ENCODE data around the gene OR4S1.
"Not testable (repeated sequence)": the region's sequence is repeated elsewhere in the genome, so short reads cannot be mapped to it uniquely, and the experiment has no call there.

The OR4S1 gene, protein sequence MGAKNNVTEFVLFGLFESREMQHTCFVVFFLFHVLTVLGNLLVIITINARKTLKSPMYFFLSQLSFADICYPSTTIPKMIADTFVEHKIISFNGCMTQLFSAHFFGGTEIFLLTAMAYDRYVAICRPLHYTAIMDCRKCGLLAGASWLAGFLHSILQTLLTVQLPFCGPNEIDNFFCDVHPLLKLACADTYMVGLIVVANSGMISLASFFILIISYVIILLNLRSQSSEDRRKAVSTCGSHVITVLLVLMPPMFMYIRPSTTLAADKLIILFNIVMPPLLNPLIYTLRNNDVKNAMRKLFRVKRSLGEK

DNA sequence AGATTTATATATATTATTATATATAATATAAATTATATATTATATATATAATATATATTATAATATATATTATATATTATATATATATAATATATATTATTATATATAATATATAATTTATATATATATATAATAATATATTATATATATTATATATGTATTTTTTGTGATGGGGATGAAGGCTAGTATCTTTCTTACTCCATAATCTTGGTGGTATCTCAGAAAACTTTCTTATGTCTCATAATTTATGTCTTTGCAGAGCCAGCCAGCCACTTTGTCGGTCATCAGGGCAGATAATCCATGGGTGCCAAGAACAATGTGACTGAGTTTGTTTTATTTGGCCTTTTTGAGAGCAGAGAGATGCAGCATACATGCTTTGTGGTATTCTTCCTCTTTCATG lies at the start of gene OR4S1:
Gene OR4S1 (plus strand): TSS at position 301 of the 400 bp plus-strand sequence. CDS start 0 bp downstream, at position 301.
- no peaks in the 10 kb centered on the region for H3K9me3 ChIP-seq (ENCODE audit: control insufficient read depth, insufficient read depth, low read length)
- no peaks in the 10 kb centered on the region for H3K36me3 ChIP-seq (ENCODE audit: insufficient read depth, low read length)

DNA sequence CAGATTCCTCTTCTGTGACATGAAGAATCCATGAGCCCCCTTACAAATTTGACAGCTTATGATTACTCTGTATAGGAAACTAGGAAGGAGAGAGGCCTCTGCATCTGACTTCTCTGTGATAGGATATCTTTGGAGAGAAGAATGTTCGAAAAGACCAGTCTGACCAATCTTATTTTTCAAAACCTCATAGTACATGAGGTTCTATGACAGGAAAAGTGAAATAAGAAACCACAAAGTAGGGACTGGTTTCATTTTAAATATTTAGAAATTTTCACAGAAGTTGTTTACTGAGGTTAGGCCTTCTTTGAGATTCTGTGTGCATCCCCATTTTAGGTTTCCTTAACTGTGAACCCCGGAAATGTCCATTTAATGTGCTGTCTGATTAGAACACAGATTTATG lies 44.4 kb upstream of the OR4S1 start:
- H3K9me3 ChIP-seq (ENCODE audit: control insufficient read depth, insufficient read depth, low read length) = no peaks in the 10 kb centered on the region

More for the DNA sequence above, at the start of gene OR4S1:
- Histone ChIP-seq H3K4me1 (ENCODE audit: insufficient read depth, low read length) (no peaks in the 10 kb centered on the region), H3K9ac (ENCODE audit: low read depth, low read length) (no peak within 1 kb of the TSS)

DNA sequence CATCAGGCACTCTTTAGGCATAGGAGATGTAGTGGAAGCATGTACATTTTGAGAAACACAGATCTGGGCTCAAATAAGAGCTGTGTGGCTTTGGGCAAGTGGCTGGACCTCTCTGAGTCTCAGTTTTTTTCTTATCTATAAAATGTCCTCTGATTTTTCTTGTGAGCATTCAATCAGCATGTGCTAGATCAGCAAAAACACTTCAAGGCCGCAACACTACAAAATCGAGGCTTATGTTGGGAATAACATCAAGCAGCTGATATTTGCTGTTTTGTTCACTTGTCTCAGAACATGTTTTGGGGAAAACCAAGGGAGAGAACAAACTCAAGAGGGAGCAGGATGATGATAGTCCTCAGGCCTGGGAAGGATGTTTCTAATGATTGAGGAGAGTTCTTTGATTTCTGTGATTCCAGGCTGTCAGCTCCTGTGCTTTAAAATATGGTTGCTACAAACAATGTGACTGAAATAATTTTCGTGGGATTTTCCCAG lies 42.6 kb upstream of the OR4S1 start, which contains the start of gene OR4X1:
Gene OR4X1 (plus strand): TSS at position 439 of the 489 bp plus-strand sequence. CDS start 0 bp downstream, at position 439.
- no peaks in the 10 kb centered on the region for H3K36me3 ChIP-seq (ENCODE audit: insufficient read depth, low read length)
- no peaks in the 10 kb centered on the region for H3K9me3 ChIP-seq (ENCODE audit: control insufficient read depth, insufficient read depth, low read length)
- no peaks in the 10 kb centered on the region for H3K4me1 ChIP-seq (ENCODE audit: insufficient read depth, low read length)
- H3K9ac ChIP-seq (ENCODE audit: low read depth, low read length) = no peak within 1 kb of the TSS

More for the DNA sequence above, 44.4 kb upstream of the OR4S1 start:
- no peaks in the 10 kb centered on the region for H3K36me3 ChIP-seq (ENCODE audit: insufficient read depth, low read length)
- no peaks in the 10 kb centered on the region for H3K4me1 ChIP-seq (ENCODE audit: insufficient read depth, low read length)
- no peak overlapping the region for H3K9ac ChIP-seq (ENCODE audit: low read depth, low read length)

DNA sequence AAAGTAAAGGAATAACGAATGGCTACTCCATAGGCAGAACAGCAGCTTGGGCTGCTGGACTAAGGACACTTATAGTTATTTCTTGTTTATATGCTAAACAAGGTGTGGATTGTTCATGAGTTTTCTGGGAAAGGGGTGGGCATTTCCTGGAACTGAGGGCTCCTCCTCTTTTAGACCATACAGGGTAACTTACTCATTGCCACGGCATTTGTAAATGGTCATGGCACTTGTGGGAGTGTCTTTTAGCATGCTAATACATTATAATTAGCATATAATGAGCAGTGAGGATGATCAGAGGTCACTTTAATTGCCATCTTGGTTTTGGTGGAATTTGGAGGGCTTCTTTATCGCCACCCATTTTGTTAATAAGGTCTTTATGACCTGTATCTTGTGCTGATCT lies 35.4 kb upstream of the OR4S1 start:
- Histone ChIP-seq H3K9me3 (ENCODE audit: control insufficient read depth, insufficient read depth, low read length) (no peaks in the 10 kb centered on the region), H3K9ac (ENCODE audit: low read depth, low read length) (no peak overlapping the region), H3K4me1 (ENCODE audit: insufficient read depth, low read length) (peaks cover 7% of the 10 kb centered on the region), H3K36me3 (ENCODE audit: insufficient read depth, low read length) (no peaks in the 10 kb centered on the region)

DNA sequence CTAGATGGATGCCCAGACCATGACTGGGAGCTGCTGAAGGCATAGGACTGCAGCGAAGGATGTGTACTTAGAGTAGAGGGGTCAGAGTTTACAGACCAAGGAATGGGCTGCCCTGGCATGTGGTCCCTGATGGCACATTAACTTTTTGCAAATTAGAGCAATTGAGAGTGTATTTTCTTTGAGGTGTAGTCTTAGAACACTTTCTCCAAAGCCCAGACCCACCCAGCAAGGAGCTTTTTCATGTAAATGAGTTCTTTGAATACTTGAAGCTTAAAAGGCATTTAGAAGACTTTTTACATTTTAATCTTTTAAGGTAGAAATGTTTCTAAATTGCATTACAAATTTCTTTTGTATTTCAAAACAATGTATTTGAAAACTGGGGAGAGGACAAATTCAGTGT lies 33.4 kb upstream of the OR4S1 start:
- H3K9ac ChIP-seq (ENCODE audit: low read depth, low read length) = no peak overlapping the region
- no peaks in the 10 kb centered on the region for H3K9me3 ChIP-seq (ENCODE audit: control insufficient read depth, insufficient read depth, low read length)
- peaks cover 7% of the 10 kb centered on the region for H3K4me1 ChIP-seq (ENCODE audit: insufficient read depth, low read length)
- H3K36me3 ChIP-seq (ENCODE audit: insufficient read depth, low read length) = no peaks in the 10 kb centered on the region

DNA sequence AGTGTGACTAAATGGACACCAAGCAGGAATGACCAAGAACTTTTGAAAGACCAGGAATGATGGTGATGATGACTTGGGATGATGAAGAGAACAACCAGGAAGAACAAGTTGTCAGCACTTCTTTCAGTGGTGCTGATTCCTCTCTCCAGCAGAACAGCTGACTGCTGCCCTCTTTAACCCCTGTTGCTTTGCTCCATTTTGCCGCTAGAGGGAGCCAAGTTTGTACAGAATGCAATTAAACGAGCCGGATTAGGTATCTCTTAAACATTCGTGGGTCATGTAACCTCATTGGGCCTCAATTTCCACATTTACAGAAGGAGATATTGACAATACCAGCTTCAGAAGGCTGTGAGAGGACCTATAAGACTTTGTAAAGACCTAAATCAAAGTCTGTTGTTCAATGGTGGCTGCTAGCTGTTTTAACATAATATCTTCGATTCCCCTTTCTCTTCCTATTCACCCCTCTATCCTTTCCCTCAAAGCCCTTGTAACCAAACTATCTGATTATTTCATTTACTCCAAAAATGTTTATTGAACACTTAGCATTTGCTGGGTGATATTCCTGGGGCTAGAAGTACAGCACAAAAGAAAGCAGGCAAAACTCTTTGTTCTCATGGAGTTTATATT lies 1.9 kb downstream of the OR4S1 start:
- no peaks in the 10 kb centered on the region for H3K4me1 ChIP-seq (ENCODE audit: insufficient read depth, low read length)
- no peak overlapping the region for H3K9ac ChIP-seq (ENCODE audit: low read depth, low read length)
- no peaks in the 10 kb centered on the region for H3K9me3 ChIP-seq (ENCODE audit: control insufficient read depth, insufficient read depth, low read length)
- no peaks in the 10 kb centered on the region for H3K36me3 ChIP-seq (ENCODE audit: insufficient read depth, low read length)

DNA sequence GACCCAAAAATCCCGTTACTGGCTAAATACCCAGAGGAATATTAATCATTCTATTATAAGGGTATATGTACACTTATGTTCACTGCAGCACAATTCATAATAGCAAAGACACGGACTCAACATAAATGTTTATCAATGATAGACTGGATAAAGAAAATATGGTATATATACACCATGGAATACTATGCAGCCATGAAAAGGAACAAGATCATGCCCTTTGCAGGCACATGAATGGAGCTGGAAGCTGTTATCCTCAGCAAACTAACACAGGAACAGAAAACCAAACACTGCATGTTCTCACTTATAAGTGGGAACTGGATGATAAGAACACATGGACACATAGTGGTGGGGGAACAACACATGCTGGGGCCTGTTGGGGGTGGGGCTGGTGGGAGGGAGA lies 7.6 kb downstream of the OR4S1 start:
- H3K9me3 ChIP-seq (ENCODE audit: control insufficient read depth, insufficient read depth, low read length); H3K9ac ChIP-seq (ENCODE audit: low read depth, low read length); H3K4me1 ChIP-seq (ENCODE audit: insufficient read depth, low read length): not testable (repeated sequence)

DNA sequence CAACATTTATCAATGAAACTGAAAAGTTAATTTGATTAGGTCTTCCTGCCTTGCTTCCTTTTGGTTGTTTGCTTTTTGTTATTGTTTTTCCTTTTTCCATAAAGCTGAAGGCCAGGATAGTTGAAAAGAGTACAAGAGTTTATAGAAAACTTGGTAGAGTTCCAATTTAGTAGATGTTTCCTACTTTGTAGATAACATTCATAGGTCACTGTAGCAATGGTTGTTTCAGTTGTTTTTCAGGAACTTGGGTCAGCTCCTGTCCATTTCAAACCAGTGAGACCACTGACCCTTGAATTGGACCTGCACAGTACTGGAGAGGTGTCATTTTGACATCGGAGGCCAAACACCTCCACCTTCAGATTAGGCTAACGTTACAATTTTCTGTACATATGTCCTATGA lies 13.8 kb downstream of the OR4S1 start:
- H3K9me3 ChIP-seq (ENCODE audit: control insufficient read depth, insufficient read depth, low read length); H3K4me1 ChIP-seq (ENCODE audit: insufficient read depth, low read length); H3K9ac ChIP-seq (ENCODE audit: low read depth, low read length); H3K36me3 ChIP-seq (ENCODE audit: insufficient read depth, low read length): not testable (repeated sequence)

More for the DNA sequence above, 7.6 kb downstream of the OR4S1 start:
- not testable (repeated sequence) for H3K36me3 ChIP-seq (ENCODE audit: insufficient read depth, low read length)

DNA sequence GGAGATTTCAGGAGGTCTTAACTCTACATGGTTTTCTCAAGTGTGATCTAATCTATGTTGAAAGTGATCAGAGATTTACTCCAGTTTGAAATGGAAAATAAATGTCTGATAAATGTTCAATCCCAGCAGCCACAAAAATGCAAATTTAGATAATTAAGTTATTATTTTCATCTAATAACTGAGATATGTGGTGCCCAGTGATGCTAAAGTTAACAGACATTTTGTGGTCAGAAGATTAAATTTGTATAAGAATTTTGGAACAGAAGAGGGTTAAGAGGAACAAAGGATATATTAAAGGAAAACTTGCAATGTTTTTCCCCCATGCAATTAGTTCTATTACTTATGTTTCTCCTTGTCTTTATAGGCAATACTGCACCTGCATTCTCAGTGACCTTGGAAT lies 18.6 kb downstream of the OR4S1 start, which contains the start of gene OR4C3:
Gene OR4C3 (plus strand): TSS at position 301 of the 400 bp plus-strand sequence. CDS start 102 bp downstream, outside the sequence.
- H3K9me3 ChIP-seq (ENCODE audit: control insufficient read depth, insufficient read depth, low read length); H3K36me3 ChIP-seq (ENCODE audit: insufficient read depth, low read length); H3K9ac ChIP-seq (ENCODE audit: low read depth, low read length); H3K4me1 ChIP-seq (ENCODE audit: insufficient read depth, low read length): not testable (repeated sequence)

DNA sequence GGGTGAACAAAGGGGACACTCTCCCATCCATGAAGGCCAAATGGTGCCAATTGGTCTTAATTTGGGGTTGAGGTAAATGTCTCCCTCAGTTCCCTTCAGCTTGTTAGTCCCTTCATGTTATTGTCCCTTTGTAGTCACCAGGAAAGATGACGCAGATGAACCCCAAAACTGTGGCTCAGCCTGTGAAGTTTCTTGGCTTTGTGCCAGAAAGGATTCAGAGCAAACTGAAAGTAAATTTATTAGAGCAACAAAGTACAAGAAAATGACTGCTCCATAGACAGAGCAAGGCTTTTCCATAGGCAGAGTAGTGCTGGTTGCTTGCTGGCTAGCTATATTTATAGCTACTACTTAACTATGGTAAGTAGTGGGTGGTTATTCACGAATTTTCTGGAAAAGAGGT lies 35.4 kb downstream of the OR4S1 start:
- no peaks in the 10 kb centered on the region for H3K4me1 ChIP-seq (ENCODE audit: insufficient read depth, low read length)
- H3K36me3 ChIP-seq (ENCODE audit: insufficient read depth, low read length) = no peaks in the 10 kb centered on the region
- no peaks in the 10 kb centered on the region for H3K9me3 ChIP-seq (ENCODE audit: control insufficient read depth, insufficient read depth, low read length)
- H3K9ac ChIP-seq (ENCODE audit: low read depth, low read length) = no peak overlapping the region

DNA sequence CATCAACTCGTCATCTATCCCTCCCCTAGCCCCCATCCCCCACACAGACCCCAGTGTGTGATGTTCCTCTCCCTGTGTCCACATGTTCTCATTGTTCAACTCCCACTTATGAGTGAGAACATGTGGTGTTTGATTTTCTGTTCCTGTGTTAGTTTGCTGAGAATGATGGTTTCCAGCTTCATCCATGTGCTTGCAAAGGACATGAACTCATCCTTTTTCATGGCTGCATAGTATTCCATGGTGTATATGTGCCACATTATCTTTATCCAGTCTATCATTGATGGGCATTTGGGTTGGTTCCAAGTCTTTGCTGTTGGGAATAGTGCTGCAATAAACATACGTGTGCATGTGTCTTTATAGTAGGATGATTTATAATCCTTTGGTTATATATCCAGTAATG lies 36.5 kb downstream of the OR4S1 start:
- H3K9me3 ChIP-seq (ENCODE audit: control insufficient read depth, insufficient read depth, low read length); H3K4me1 ChIP-seq (ENCODE audit: insufficient read depth, low read length); H3K36me3 ChIP-seq (ENCODE audit: insufficient read depth, low read length); H3K9ac ChIP-seq (ENCODE audit: low read depth, low read length): not testable (repeated sequence)

DNA sequence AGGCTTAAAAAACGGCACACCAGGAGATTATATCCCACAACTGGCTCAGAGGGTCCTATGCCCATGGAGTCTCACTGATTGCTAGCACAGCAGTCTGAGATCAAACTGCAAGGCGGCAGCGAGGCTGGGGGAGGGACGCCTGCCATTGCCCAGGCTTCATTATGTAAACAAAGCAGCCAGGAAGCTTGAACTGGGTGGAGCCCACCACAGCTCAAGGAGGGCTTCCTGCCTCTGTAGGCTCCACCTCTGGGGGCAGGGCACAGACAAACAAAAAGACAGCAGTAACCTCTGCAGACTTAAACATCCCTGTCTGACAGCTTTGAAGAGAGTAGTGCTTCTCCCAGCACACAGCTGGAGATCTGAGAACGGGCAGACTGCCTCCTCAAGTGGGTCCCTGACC lies 40.3 kb downstream of the OR4S1 start:
- H3K4me1 ChIP-seq (ENCODE audit: insufficient read depth, low read length); H3K36me3 ChIP-seq (ENCODE audit: insufficient read depth, low read length); H3K9me3 ChIP-seq (ENCODE audit: control insufficient read depth, insufficient read depth, low read length); H3K9ac ChIP-seq (ENCODE audit: low read depth, low read length): not testable (repeated sequence)

DNA sequence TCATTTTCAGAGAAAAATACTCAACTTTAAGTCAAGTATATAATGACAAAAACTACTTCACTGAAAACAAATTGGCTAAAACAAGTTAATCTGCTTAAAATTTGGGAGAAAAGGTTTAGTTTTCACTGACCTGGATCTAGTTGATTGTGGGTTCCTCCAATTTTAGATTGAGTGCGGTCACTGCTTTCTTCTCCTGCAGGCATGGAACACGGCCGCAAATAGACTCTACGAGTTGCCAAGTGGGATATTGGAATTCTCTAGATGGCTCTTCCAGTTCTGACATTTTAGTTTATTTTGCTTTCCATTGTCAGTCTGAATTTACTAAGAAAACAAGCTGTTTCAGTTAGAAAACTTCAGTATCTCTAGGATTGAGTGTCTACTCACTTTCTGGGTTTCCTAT lies 48.0 kb downstream of the OR4S1 start:
- Histone ChIP-seq H3K36me3 (ENCODE audit: insufficient read depth, low read length) (no peaks in the 10 kb centered on the region), H3K9me3 (ENCODE audit: control insufficient read depth, insufficient read depth, low read length) (no peaks in the 10 kb centered on the region), H3K9ac (ENCODE audit: low read depth, low read length) (no peak overlapping the region), H3K4me1 (ENCODE audit: insufficient read depth, low read length) (no peaks in the 10 kb centered on the region)

DNA sequence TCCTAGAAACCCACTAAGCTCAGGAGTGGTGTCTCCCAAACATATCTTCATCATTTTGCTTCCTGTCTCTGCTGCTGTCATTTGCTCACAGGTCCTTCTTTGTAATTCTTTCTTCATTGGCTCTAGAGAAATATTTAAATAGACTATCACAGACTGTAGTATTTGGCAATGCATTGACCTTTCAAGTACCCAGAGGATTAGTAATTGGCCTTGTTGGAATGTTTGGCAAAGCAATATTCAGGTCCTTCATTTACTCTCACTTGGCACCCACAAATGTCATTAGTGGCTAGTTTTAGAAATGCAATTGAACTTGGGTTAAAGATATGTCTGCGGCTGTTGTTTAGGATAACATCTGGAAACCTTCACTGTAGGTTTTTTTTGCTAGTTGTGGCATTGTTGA lies 48.7 kb downstream of the OR4S1 start:
- Histone ChIP-seq H3K9me3 (ENCODE audit: control insufficient read depth, insufficient read depth, low read length) (no peaks in the 10 kb centered on the region), H3K36me3 (ENCODE audit: insufficient read depth, low read length) (no peaks in the 10 kb centered on the region), H3K9ac (ENCODE audit: low read depth, low read length) (no peak overlapping the region), H3K4me1 (ENCODE audit: insufficient read depth, low read length) (no peaks in the 10 kb centered on the region)

Measured in ES-I3 (cell line).